Ascending aorta (tissue), 2 donors: ENCODE results near the gene NR3C1. TPM values are rescaled to one million over a fixed set of nuclear protein-coding genes. Genes with fewer than 3 reads are reported as not detected.

Experiments
- DNase-seq, 2 donors: peaks; one replicate each; pipeline ENCODE4 v3.0.0-alpha.2; 2019; ENCODE audit warnings: low spot score in 2 of 2
- H3K27ac ChIP-seq, 2 donors: fragments of 200-600 bp; sonication (generic); one replicate each; pipeline ENCODE4 v1.5.1; 2016 to 2017; ENCODE audit warnings: mild to moderate bottlenecking in 1 of 2
- H3K27me3 ChIP-seq: fragments of 200-600 bp; sonication (generic); one replicate; pipeline ENCODE4 v1.5.1; 2017
- H3K36me3 ChIP-seq, 2 donors: fragments of 200-600 bp; sonication (generic); one replicate each; pipeline ENCODE4 v1.5.1; 2016
- H3K4me1 ChIP-seq, 2 donors: fragments of 200-600 bp; sonication (generic); one replicate each; pipeline ENCODE4 v1.5.1; 2016 to 2017; ENCODE audit warnings: mild to moderate bottlenecking in 1 of 2
- H3K4me3 ChIP-seq, 2 donors: fragments of 200-600 bp; sonication (generic); one replicate each; pipeline ENCODE4 v1.5.1; 2016 to 2017; ENCODE audit warnings: mild to moderate bottlenecking in 1 of 2
- H3K9me3 ChIP-seq, 2 donors: fragments of 200-600 bp; sonication (generic); one replicate each; pipeline ENCODE4 v1.5.1; 2016
- intact Hi-C: fragments of 100-400 bp; cut with DNase I; formaldehyde crosslinking; loops from one replicate; pipeline ENCODE4 v1.15.1; 2023
- total RNA-seq: library from RNA; depleted of rRNA; stranded (reverse); fragments of >200 nt; gene quantifications from one replicate; pipeline ENCODE4 v1.1.0, GENCODE V29; 2016
- TF ChIP-seq, protein P1 (sequence below), 3 experiments: fragments of 200-600 bp in 2 of 3; fragments of 450-650 bp in 1 of 3; sonication (generic) in 2 of 3; IDR thresholded peaks; one replicate each; pipeline ENCODE4 v1.5.1; 2016 to 2019; ENCODE audit warnings: antibody characterized with exemption in 3 of 3, mild to moderate bottlenecking in 1 of 3, moderate library complexity in 1 of 3

Gene NR3C1
- total RNA-seq, 1 donor from 2014 or later, result 18.4 TPM

DNA sequence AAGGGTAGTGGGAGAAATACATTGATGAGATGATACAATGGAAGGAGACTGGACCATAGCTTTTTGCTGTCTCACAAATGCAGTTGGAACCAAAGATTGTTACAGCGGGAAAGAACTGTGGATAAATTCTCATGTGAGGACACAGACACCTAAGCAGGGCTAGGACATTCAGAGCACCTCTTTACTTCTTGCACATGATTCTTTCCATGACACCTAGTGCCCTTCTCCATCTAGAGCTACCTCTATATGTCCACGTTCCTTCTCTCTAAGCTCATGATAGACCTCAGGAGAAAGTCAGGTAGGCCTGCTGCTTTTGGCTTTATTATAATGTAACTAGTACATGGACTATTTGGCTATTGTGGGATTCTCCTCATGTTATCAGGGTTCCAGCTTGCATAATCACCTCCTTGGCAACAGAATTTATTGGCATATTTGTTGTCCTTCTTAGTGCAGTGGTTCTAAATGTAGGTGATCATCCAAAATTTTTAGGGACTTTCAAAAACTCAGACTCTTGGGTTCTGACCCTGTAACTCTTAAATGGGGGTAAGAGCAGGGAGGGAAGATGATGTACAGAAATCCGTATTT, 27.2 kb downstream of the NR3C1 start:
- H3K4me3 ChIP-seq, result no peak overlapping the region
- peaks cover 0 to 11% of the 10 kb centered on the region in 2 donors for H3K4me1 ChIP-seq
- no peaks in the 10 kb centered on the region for H3K36me3 ChIP-seq
- DNase-seq, result no peak
- intact Hi-C loops, result no loop called here
- H3K27me3 ChIP-seq, result no peaks in the 10 kb centered on the region
- H3K27ac ChIP-seq, result no peak overlapping the region
- no peaks in the 10 kb centered on the region for H3K9me3 ChIP-seq
- TF ChIP-seq, protein P1, sequence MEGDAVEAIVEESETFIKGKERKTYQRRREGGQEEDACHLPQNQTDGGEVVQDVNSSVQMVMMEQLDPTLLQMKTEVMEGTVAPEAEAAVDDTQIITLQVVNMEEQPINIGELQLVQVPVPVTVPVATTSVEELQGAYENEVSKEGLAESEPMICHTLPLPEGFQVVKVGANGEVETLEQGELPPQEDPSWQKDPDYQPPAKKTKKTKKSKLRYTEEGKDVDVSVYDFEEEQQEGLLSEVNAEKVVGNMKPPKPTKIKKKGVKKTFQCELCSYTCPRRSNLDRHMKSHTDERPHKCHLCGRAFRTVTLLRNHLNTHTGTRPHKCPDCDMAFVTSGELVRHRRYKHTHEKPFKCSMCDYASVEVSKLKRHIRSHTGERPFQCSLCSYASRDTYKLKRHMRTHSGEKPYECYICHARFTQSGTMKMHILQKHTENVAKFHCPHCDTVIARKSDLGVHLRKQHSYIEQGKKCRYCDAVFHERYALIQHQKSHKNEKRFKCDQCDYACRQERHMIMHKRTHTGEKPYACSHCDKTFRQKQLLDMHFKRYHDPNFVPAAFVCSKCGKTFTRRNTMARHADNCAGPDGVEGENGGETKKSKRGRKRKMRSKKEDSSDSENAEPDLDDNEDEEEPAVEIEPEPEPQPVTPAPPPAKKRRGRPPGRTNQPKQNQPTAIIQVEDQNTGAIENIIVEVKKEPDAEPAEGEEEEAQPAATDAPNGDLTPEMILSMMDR (IDR thresholded peaks at IDR 0.05), result no peak

DNA sequence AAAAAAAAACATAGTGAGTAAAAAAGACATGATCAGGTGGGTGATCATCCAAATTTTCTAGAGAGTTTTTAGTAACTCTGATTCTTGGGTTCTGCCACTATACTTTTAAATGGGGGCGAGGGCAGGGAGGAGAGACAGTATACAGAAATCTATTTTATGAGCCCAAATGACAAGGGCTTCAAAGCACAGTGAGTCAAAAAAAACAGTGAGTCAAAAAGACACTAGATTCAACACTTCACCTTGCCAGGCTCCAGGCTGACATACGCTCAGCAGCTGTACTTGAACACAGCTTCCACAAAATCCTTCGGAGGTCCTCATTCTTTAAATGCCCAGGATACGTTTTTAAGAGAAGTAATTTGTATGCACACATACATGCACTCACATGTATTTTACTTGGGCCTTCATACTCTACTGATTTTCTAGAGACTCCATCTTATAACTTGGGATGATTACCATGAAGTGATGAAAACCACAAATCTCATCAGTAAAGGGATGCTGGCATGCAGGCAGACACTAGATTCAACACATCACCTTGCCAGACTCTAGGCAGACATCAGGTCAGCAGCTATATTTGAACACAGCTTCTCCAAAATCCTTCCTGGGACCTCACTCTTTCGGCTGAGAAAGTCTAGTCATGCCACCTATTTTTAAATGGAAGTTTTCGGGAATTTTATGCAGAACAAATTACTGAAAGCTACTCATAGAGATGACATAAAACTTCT, 28.8 kb downstream of the NR3C1 start:
- Histone ChIP-seq H3K4me3 (no peak overlapping the region), H3K27me3 (no peaks in the 10 kb centered on the region), H3K36me3 (no peaks in the 10 kb centered on the region), H3K27ac (no peak overlapping the region), H3K9me3 (no peaks in the 10 kb centered on the region), H3K4me1 (peaks cover 0 to 14% of the 10 kb centered on the region in 2 donors)
- TF ChIP-seq, protein P1 (IDR thresholded peaks at IDR 0.05), result no peak
- DNase-seq, result no peak
- intact Hi-C loops, result no loop called here

DNA sequence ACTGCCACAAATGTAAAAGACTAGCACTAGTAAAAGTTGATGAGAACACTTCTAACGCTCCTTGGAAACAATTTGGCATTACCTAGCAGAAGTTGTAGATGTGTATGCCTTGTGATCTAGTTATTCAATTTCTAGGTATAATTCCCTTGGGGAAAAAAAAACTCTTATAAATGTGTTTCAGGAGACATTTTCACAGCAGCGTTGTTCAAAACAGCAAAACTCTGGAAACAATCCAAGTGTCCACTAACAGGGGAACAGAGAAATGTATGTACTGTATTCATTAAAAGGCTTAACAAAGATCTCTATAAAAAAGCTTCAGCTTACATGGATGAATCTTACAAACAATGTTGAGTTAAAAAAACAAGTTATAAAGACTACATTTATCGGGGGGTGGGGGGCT, 30.4 kb downstream of the NR3C1 start:
- intact Hi-C loops, result no loop called here
- H3K36me3 ChIP-seq, result no peaks in the 10 kb centered on the region

DNA sequence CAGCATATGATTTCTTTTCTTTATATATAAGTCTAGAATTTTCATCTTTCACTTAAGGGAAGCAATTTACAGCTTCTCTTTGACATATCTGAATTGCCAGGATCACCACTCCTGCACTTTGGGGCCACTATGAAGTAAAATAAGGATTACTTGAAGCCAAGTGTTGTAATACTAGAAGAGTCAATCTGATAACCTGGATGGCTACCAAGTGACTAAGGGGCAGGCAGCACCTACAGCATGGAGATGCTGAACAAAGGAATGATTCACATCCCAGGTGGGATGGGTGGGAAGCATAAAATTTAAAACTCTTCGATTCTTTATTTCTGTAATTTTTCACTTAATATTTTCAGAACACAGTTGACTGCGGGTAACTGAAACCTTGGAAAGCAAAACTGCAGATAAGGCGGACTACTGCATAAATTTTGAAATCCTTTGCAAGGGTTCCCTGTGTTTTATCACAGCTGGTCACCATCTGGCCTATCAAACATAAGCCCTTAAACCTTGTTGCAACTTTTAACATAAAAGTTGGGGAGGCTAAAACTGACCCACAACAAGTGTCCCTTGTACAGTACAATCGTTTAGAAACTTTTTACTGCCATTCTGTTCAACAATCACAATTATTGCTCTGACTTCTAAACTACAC, 31.2 kb downstream of the NR3C1 start:
- DNase-seq, result no peak
- Histone ChIP-seq H3K4me1 (peaks cover 0 to 9% of the 10 kb centered on the region in 2 donors), H3K27ac (no peak overlapping the region), H3K9me3 (no peaks in the 10 kb centered on the region), H3K27me3 (no peaks in the 10 kb centered on the region), H3K36me3 (no peaks in the 10 kb centered on the region), H3K4me3 (no peak overlapping the region)
- TF ChIP-seq, protein P1 (IDR thresholded peaks at IDR 0.05), result no peak
- intact Hi-C loops, result no loop called here

More for the DNA sequence above, 30.4 kb downstream of the NR3C1 start:
- Histone ChIP-seq H3K9me3 (no peaks in the 10 kb centered on the region), H3K27ac (no peak overlapping the region), H3K27me3 (no peaks in the 10 kb centered on the region), H3K4me3 (no peak overlapping the region), H3K4me1 (peaks cover 0 to 14% of the 10 kb centered on the region in 2 donors)
- TF ChIP-seq, protein P1 (IDR thresholded peaks at IDR 0.05), result no peak
- no peak for DNase-seq

DNA sequence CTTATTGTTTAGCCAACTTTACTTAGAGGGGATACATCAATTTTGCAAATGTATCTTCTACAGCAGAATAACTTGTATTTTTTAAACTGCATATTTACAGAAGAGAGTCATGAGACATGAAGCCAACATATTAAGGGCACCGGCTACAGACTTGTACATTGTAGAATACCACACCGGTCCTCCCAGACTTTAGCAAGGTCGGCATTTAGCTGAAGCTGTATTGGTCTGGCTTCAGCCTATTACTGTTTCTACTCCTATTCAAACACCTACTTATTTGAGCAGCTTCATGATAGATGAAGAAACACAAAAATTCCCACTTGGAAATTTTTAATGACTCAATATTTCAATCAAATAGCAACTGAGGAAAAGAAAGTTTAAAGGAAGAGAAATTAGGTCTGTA, 33.0 kb downstream of the NR3C1 start:
- no peaks in the 10 kb centered on the region for H3K36me3 ChIP-seq
- H3K4me3 ChIP-seq, result no peak overlapping the region
- TF ChIP-seq, protein P1 (IDR thresholded peaks at IDR 0.05), result no peak
- intact Hi-C loops, result no loop called here
- no peak for DNase-seq
- no peaks in the 10 kb centered on the region for H3K9me3 ChIP-seq
- H3K4me1 ChIP-seq, result peaks cover 0 to 3% of the 10 kb centered on the region in 2 donors
- H3K27ac ChIP-seq, result no peak overlapping the region
- H3K27me3 ChIP-seq, result no peaks in the 10 kb centered on the region
